Measurements from ENCODE around the gene DDA1. TPM values are rescaled to one million over a fixed set of nuclear protein-coding genes. Genes with fewer than 3 reads are reported as not detected.
"Not testable (repeated sequence)": the region's sequence is repeated elsewhere in the genome, so short reads cannot be mapped to it uniquely, and the experiment has no call there.

The DDA1 gene
- total RNA-seq, 1 donor from 2014 or later = 5.7 TPM

GRCh38 chr19:17268754-17269153 lies 40.6 kb upstream of the DDA1 start:
- Histone ChIP-seq H3K4me3 (ENCODE audit: low read length in 3 of 3) (no peak overlapping the region), H3K9ac (ENCODE audit: low read depth in 1 of 3, low read length in 3 of 3) (no peak overlapping the region), H3K4me1 (ENCODE audit: control insufficient read depth in 3 of 3, insufficient read depth in 3 of 3, low read length in 3 of 3) (peaks cover 8 to 11% (median 9%) of the 10 kb centered on the region in 3 donors), H3K36me3 (ENCODE audit: control insufficient read depth in 3 of 3, insufficient read depth in 3 of 3, low read length in 3 of 3) (peaks cover 13 to 22% (median 19%) of the 10 kb centered on the region in 3 donors), H3K27me3 (ENCODE audit: control insufficient read depth in 3 of 3, insufficient read depth in 3 of 3, low read length in 3 of 3) (no peaks in the 10 kb centered on the region), H3K27ac (ENCODE audit: low read depth, low read length) (no peak overlapping the region), H3K9me3 (ENCODE audit: control insufficient read depth in 3 of 3, low read length in 3 of 3) (no peaks in the 10 kb centered on the region)

- not testable (repeated sequence) for H3K27me3 ChIP-seq (ENCODE audit: control insufficient read depth in 3 of 3, insufficient read depth in 3 of 3, low read length in 3 of 3); H3K9ac ChIP-seq (ENCODE audit: low read depth in 1 of 3, low read length in 3 of 3); H3K4me3 ChIP-seq (ENCODE audit: low read length in 3 of 3); H3K27ac ChIP-seq (ENCODE audit: low read depth, low read length); H3K9me3 ChIP-seq (ENCODE audit: control insufficient read depth in 3 of 3, low read length in 3 of 3); H3K4me1 ChIP-seq (ENCODE audit: control insufficient read depth in 3 of 3, insufficient read depth in 3 of 3, low read length in 3 of 3)
- H3K36me3 ChIP-seq (ENCODE audit: control insufficient read depth in 3 of 3, insufficient read depth in 3 of 3, low read length in 3 of 3) = peaks cover 46 to 59% (median 56%) of the 10 kb centered on the region in 3 donors
Measured at GRCh38 chr19:17274892-17275291, 34.5 kb upstream of the DDA1 start.

- peaks cover 43 to 57% (median 53%) of the 10 kb centered on the region in 3 donors for H3K36me3 ChIP-seq (ENCODE audit: control insufficient read depth in 3 of 3, insufficient read depth in 3 of 3, low read length in 3 of 3)
- no peak overlapping the region for H3K9ac ChIP-seq (ENCODE audit: low read depth in 1 of 3, low read length in 3 of 3)
- H3K4me1 ChIP-seq (ENCODE audit: control insufficient read depth in 3 of 3, insufficient read depth in 3 of 3, low read length in 3 of 3) = no peaks in the 10 kb centered on the region
- no peak overlapping the region for H3K27ac ChIP-seq (ENCODE audit: low read depth, low read length)
- H3K9me3 ChIP-seq (ENCODE audit: control insufficient read depth in 3 of 3, low read length in 3 of 3) = no peaks in the 10 kb centered on the region
- H3K27me3 ChIP-seq (ENCODE audit: control insufficient read depth in 3 of 3, insufficient read depth in 3 of 3, low read length in 3 of 3) = no peaks in the 10 kb centered on the region
- H3K4me3 ChIP-seq (ENCODE audit: low read length in 3 of 3) = no peak overlapping the region
Measured at GRCh38 chr19:17275441-17276175, 33.8 kb upstream of the DDA1 start.

- peaks cover 26 to 36% (median 36%) of the 10 kb centered on the region in 3 donors for H3K36me3 ChIP-seq (ENCODE audit: control insufficient read depth in 3 of 3, insufficient read depth in 3 of 3, low read length in 3 of 3)
- H3K9ac ChIP-seq (ENCODE audit: low read depth in 1 of 3, low read length in 3 of 3) = no peak overlapping the region
- H3K27ac ChIP-seq (ENCODE audit: low read depth, low read length) = no peak overlapping the region
- H3K27me3 ChIP-seq (ENCODE audit: control insufficient read depth in 3 of 3, insufficient read depth in 3 of 3, low read length in 3 of 3) = peaks cover 12 to 23% (median 14%) of the 10 kb centered on the region in 3 donors
- no peak overlapping the region for H3K4me3 ChIP-seq (ENCODE audit: low read length in 3 of 3)
- peaks cover 5 to 8% (median 6%) of the 10 kb centered on the region in 3 donors for H3K4me1 ChIP-seq (ENCODE audit: control insufficient read depth in 3 of 3, insufficient read depth in 3 of 3, low read length in 3 of 3)
- no peaks in the 10 kb centered on the region for H3K9me3 ChIP-seq (ENCODE audit: control insufficient read depth in 3 of 3, low read length in 3 of 3)
Measured at GRCh38 chr19:17279436-17279835, 29.9 kb upstream of the DDA1 start.

GRCh38 chr19:17281391-17282304 lies 27.7 kb upstream of the DDA1 start, which contains the start of gene ANKLE1:
TSS of gene ANKLE1 (plus strand) at chr19:17281901. CDS start at chr19:17281921, 20 bp downstream.
- H3K9ac ChIP-seq (ENCODE audit: low read depth in 1 of 3, low read length in 3 of 3) = peak within 1 kb of the TSS in 1 of 3 donors; percentile 68
- no peaks in the 10 kb centered on the region for H3K9me3 ChIP-seq (ENCODE audit: control insufficient read depth in 3 of 3, low read length in 3 of 3)
- H3K27me3 ChIP-seq (ENCODE audit: control insufficient read depth in 3 of 3, insufficient read depth in 3 of 3, low read length in 3 of 3) = peaks cover 12 to 23% (median 14%) of the 10 kb centered on the region in 3 donors
- peak within 1 kb of the TSS in 2 of 3 donors; percentile 55 to 60 for H3K4me3 ChIP-seq (ENCODE audit: low read length in 3 of 3)
- no peak within 1 kb of the TSS for H3K27ac ChIP-seq (ENCODE audit: low read depth, low read length)
- H3K36me3 ChIP-seq (ENCODE audit: control insufficient read depth in 3 of 3, insufficient read depth in 3 of 3, low read length in 3 of 3) = peaks cover 13 to 18% (median 15%) of the 10 kb centered on the region in 3 donors
- H3K4me1 ChIP-seq (ENCODE audit: control insufficient read depth in 3 of 3, insufficient read depth in 3 of 3, low read length in 3 of 3) = peaks cover 5 to 8% (median 6%) of the 10 kb centered on the region in 3 donors

- H3K27ac ChIP-seq (ENCODE audit: low read depth, low read length) = no peak overlapping the region
- peaks cover 6 to 12% (median 7%) of the 10 kb centered on the region in 3 donors for H3K36me3 ChIP-seq (ENCODE audit: control insufficient read depth in 3 of 3, insufficient read depth in 3 of 3, low read length in 3 of 3)
- H3K9ac ChIP-seq (ENCODE audit: low read depth in 1 of 3, low read length in 3 of 3) = peak overlapping the region in 1 of 3 donors; percentile 68
- peak overlapping the region in 2 of 3 donors; percentile 55 to 60 for H3K4me3 ChIP-seq (ENCODE audit: low read length in 3 of 3)
- H3K9me3 ChIP-seq (ENCODE audit: control insufficient read depth in 3 of 3, low read length in 3 of 3) = no peaks in the 10 kb centered on the region
- H3K4me1 ChIP-seq (ENCODE audit: control insufficient read depth in 3 of 3, insufficient read depth in 3 of 3, low read length in 3 of 3) = peaks cover 5 to 8% (median 6%) of the 10 kb centered on the region in 3 donors
- H3K27me3 ChIP-seq (ENCODE audit: control insufficient read depth in 3 of 3, insufficient read depth in 3 of 3, low read length in 3 of 3) = peaks cover 12 to 23% (median 14%) of the 10 kb centered on the region in 3 donors
Measured at GRCh38 chr19:17282488-17283125, 26.8 kb upstream of the DDA1 start.

- no peaks in the 10 kb centered on the region for H3K9me3 ChIP-seq (ENCODE audit: control insufficient read depth in 3 of 3, low read length in 3 of 3)
- no peak overlapping the region for H3K4me3 ChIP-seq (ENCODE audit: low read length in 3 of 3)
- no peak overlapping the region for H3K9ac ChIP-seq (ENCODE audit: low read depth in 1 of 3, low read length in 3 of 3)
- H3K36me3 ChIP-seq (ENCODE audit: control insufficient read depth in 3 of 3, insufficient read depth in 3 of 3, low read length in 3 of 3) = peaks cover 5 to 11% (median 5%) of the 10 kb centered on the region in 3 donors
- no peak overlapping the region for H3K27ac ChIP-seq (ENCODE audit: low read depth, low read length)
- peaks cover 5 to 8% (median 6%) of the 10 kb centered on the region in 3 donors for H3K4me1 ChIP-seq (ENCODE audit: control insufficient read depth in 3 of 3, insufficient read depth in 3 of 3, low read length in 3 of 3)
- H3K27me3 ChIP-seq (ENCODE audit: control insufficient read depth in 3 of 3, insufficient read depth in 3 of 3, low read length in 3 of 3) = peaks cover 12 to 23% (median 14%) of the 10 kb centered on the region in 3 donors
Measured at GRCh38 chr19:17283504-17283996, 25.8 kb upstream of the DDA1 start.

GRCh38 chr19:17285415-17286135 lies 23.8 kb upstream of the DDA1 start:
- Histone ChIP-seq H3K9me3 (ENCODE audit: control insufficient read depth in 3 of 3, low read length in 3 of 3) (no peaks in the 10 kb centered on the region), H3K27ac (ENCODE audit: low read depth, low read length) (no peak overlapping the region), H3K4me3 (ENCODE audit: low read length in 3 of 3) (no peak overlapping the region), H3K36me3 (ENCODE audit: control insufficient read depth in 3 of 3, insufficient read depth in 3 of 3, low read length in 3 of 3) (no peaks in the 10 kb centered on the region), H3K4me1 (ENCODE audit: control insufficient read depth in 3 of 3, insufficient read depth in 3 of 3, low read length in 3 of 3) (peaks cover 14 to 17% (median 15%) of the 10 kb centered on the region in 3 donors), H3K27me3 (ENCODE audit: control insufficient read depth in 3 of 3, insufficient read depth in 3 of 3, low read length in 3 of 3) (peaks cover 12 to 23% (median 14%) of the 10 kb centered on the region in 3 donors), H3K9ac (ENCODE audit: low read depth in 1 of 3, low read length in 3 of 3) (no peak overlapping the region)

- Histone ChIP-seq H3K36me3 (ENCODE audit: control insufficient read depth in 3 of 3, insufficient read depth in 3 of 3, low read length in 3 of 3) (no peaks in the 10 kb centered on the region), H3K27me3 (ENCODE audit: control insufficient read depth in 3 of 3, insufficient read depth in 3 of 3, low read length in 3 of 3) (peaks cover 9 to 22% (median 13%) of the 10 kb centered on the region in 3 donors), H3K9me3 (ENCODE audit: control insufficient read depth in 3 of 3, low read length in 3 of 3) (no peaks in the 10 kb centered on the region), H3K4me3 (ENCODE audit: low read length in 3 of 3) (no peak overlapping the region), H3K27ac (ENCODE audit: low read depth, low read length) (no peak overlapping the region), H3K4me1 (ENCODE audit: control insufficient read depth in 3 of 3, insufficient read depth in 3 of 3, low read length in 3 of 3) (peaks cover 14 to 17% (median 15%) of the 10 kb centered on the region in 3 donors), H3K9ac (ENCODE audit: low read depth in 1 of 3, low read length in 3 of 3) (no peak overlapping the region)
Measured at GRCh38 chr19:17286263-17286662, 23.1 kb upstream of the DDA1 start.

All from skeletal muscle tissue (tissue), 4 donors.